VCaP (cell line): ENCODE results near the gene RABGAP1L.
"Not testable (repeated sequence)": the region's sequence is repeated elsewhere in the genome, so short reads cannot be mapped to it uniquely, and the experiment has no call there.

Source experiments
- H3K27ac ChIP-seq: fragments of 450-650 bp; 2 replicates; pipeline ENCODE4 v1.5.1; 2017
- CTCF ChIP-seq: fragments of 450-650 bp; conservative IDR thresholded peaks from 2 replicates; pipeline ENCODE4 v1.5.1; 2017; ENCODE audit warnings: mild to moderate bottlenecking, moderate library complexity

The RABGAP1L gene

GRCh38 chr1:174159252-174160108 lies at the start of gene RABGAP1L:
TSS of gene RABGAP1L (plus strand) at chr1:174159520.
- no peak for TF ChIP-seq CTCF
- H3K27ac ChIP-seq: peak within 1 kb of the TSS; percentile 90

DNA sequence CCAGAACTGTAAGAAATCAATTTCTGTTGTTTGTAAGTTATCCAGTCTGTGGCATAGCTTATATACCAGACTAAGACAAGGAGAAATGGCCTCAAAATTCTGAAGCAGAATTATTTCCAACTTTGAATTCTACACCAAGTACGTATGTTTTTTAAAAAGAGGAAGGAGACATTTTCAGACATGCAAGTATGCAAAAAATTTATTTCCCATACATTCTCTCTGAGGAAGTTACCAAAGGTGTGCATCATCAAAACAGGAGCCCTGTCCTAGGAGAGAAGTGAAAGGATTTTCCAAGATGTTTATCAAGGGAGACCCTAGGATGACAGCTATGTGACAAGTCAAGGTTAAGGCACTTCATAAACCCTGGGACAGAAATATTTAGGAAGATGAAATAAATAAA lies 49.3 kb upstream of the RABGAP1L start:
- no peak for TF ChIP-seq CTCF
- H3K27ac ChIP-seq: no peak overlapping the region

- no peak for TF ChIP-seq CTCF
- H3K27ac ChIP-seq: peak overlapping the region; percentile 65
Measured at GRCh38 chr1:174112489-174113162, 46.7 kb upstream of the RABGAP1L start.

- TF ChIP-seq CTCF: no peak
- peak overlapping the region; percentile 65 for H3K27ac ChIP-seq
Measured at GRCh38 chr1:174114106-174114505, 45.2 kb upstream of the RABGAP1L start.

- peak overlapping the region; percentile 65 for H3K27ac ChIP-seq
- TF ChIP-seq CTCF: peak; percentile 68
Measured at GRCh38 chr1:174114788-174115448, 44.4 kb upstream of the RABGAP1L start.

GRCh38 chr1:174116042-174116441 lies 43.3 kb upstream of the RABGAP1L start:
- no peak overlapping the region for H3K27ac ChIP-seq
- TF ChIP-seq CTCF: no peak

DNA sequence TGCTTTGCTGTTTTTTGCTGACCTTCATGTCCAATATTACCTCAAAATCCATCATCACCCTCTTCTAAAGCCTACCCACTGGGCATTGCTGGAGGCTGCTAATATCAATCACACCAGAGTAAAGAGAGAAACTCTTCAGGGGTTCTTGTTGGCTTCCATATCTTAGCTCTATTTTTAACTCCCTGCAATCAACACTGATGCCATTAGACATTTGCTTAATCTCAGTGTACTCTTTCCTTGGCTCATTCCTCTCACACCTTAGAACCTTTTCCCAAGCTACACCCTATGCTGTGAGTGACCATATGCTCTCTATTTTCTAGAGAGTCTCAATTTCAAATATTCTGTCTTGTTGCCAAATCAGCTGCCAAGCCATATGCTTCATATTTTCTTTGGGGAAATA lies 40.6 kb upstream of the RABGAP1L start:
- H3K27ac ChIP-seq: no peak overlapping the region
- TF ChIP-seq CTCF: no peak

DNA sequence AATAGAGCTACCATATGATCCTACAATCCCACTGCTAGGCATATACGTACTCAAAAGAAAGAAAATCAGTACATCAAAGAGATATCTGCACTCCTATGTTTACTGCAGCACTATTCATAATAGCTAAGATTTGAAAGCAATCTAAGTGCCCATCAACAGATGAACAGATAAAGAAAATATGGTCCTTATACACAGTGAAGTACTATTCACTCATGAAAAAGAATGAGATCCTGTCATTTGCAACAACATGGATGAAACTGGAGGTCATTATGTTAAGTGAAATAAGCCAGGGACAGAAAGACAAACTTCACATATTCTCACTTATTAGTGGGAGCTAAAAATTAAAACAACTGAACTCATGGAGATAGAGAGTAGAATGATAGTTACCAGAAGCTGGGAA lies 37.0 kb upstream of the RABGAP1L start:
- not testable (repeated sequence) for H3K27ac ChIP-seq
